NCI-H460 (cell line): ENCODE data around the gene ACTBL2. TPM values are rescaled to one million over a fixed set of nuclear protein-coding genes. Genes with fewer than 3 reads are reported as not detected.

Experiments used
- DNase-seq: peaks from one replicate; pipeline ENCODE4 v3.0.0-alpha.2; 2016; ENCODE audit warnings: low read depth; ENCODE audit errors: extremely low read depth
- total RNA-seq: library from RNA; depleted of rRNA; stranded (reverse); fragments of >200 nt; shearing (Covaris generic); gene quantifications from 2 replicates; pipeline ENCODE4 v1.2.3, GENCODE V29; 2014

ACTBL2 gene
- total RNA-seq, 1 experiment from 2014 or later: not detected

GRCh38 chr5:57452885-57453284 lies 29.7 kb downstream of the ACTBL2 start:
- no peak for DNase-seq

- no peak for DNase-seq
Observed at GRCh38 chr5:57450991-57451876, 31.4 kb downstream of the ACTBL2 start.

- no peak for DNase-seq
Observed at GRCh38 chr5:57448751-57449150, 33.9 kb downstream of the ACTBL2 start.

GRCh38 chr5:57448287-57448686 lies 34.3 kb downstream of the ACTBL2 start:
- DNase-seq: no peak

GRCh38 chr5:57447658-57448057 lies 35.0 kb downstream of the ACTBL2 start:
- DNase-seq: no peak

- DNase-seq: no peak
Observed at GRCh38 chr5:57446966-57447365, 35.6 kb downstream of the ACTBL2 start.

GRCh38 chr5:57445705-57446037 lies 36.9 kb downstream of the ACTBL2 start:
- no peak for DNase-seq

GRCh38 chr5:57445006-57445704 lies 37.5 kb downstream of the ACTBL2 start:
- no peak for DNase-seq

GRCh38 chr5:57442080-57442839 lies 40.4 kb downstream of the ACTBL2 start:
- no peak for DNase-seq

GRCh38 chr5:57441557-57441956 lies 41.1 kb downstream of the ACTBL2 start:
- DNase-seq: no peak

- DNase-seq: no peak
Observed at GRCh38 chr5:57439601-57440000, 43.0 kb downstream of the ACTBL2 start.

GRCh38 chr5:57437976-57438805 lies 44.4 kb downstream of the ACTBL2 start:
- no peak for DNase-seq

- no peak for DNase-seq
Observed at GRCh38 chr5:57436586-57436985, 46.0 kb downstream of the ACTBL2 start.

- DNase-seq: peak; percentile 51
Observed at GRCh38 chr5:57435701-57436134, 46.9 kb downstream of the ACTBL2 start.

- no peak for DNase-seq
Observed at GRCh38 chr5:57434683-57435082, 47.9 kb downstream of the ACTBL2 start.

- DNase-seq: no peak
Observed at GRCh38 chr5:57434227-57434640, 48.4 kb downstream of the ACTBL2 start.

GRCh38 chr5:57432876-57433275 lies 49.7 kb downstream of the ACTBL2 start:
- DNase-seq: peak; percentile 28

- DNase-seq: no peak
Observed at GRCh38 chr5:57431759-57432158, 50.9 kb downstream of the ACTBL2 start.
